A549 (cell line): ENCODE measurements around the gene TSSC4. TPM values are rescaled to one million over a fixed set of nuclear protein-coding genes. Genes with fewer than 3 reads are reported as not detected.

Experiments used
- ATAC-seq, 2 experiments: fragments of 200-7000 bp in 1 of 2; fragments of >200 bp in 1 of 2; cut with Nextera tagmentation in 1 of 2; cut with Tn5 transposase in 1 of 2; 3 replicates each; pipeline versions ENCODE4 v1.8.0 to v1.9.1; 2018 to 2020; ENCODE audit warnings: mild to moderate bottlenecking in 1 of 2, moderate library complexity in 1 of 2
- CTCF ChIA-PET: fragments of 300-600 bp; sonication (Branson Sonifier 250); formaldehyde crosslinking; extraction: SDS; loops from one replicate; lab custom pipeline; 2021; ENCODE audit warnings: antibody characterized with exemption, inconsistent platforms; lab: Yijun Ruan, JAX
- POLR2A ChIA-PET: fragments of 350-600 bp; formaldehyde crosslinking; extraction: SDS; loops from one replicate; lab custom pipeline; 2021; ENCODE audit warnings: antibody characterized with exemption, inconsistent platforms; lab: Yijun Ruan, JAX
- DNase-seq, 2 experiments: peaks; one replicate each; pipeline versions ENCODE4 v3.0.0 to v3.0.0-alpha.2; 2011 to 2016; ENCODE audit warnings: low read depth in 1 of 2, low spot score in 1 of 2
- FAIRE-seq: peaks from 2 replicates; lab custom pipeline; 2011; peaks lifted over from hg19 to GRCh38; lab: Jason Lieb, UNC
- H3K27ac ChIP-seq, 2 experiments: fragments of >200 bp; sonication (Bioruptor Twin); formaldehyde crosslinking; 3 replicates each; pipeline ENCODE4 v1.5.1; 2016 to 2017
- H3K4me1 ChIP-seq: fragments of >200 bp; sonication (Bioruptor Twin); formaldehyde crosslinking; 3 replicates; pipeline ENCODE4 v1.6.1; 2016
- H3K4me2 ChIP-seq: fragments of >200 bp; sonication (Bioruptor Twin); formaldehyde crosslinking; 3 replicates; pipeline ENCODE4 v1.6.1; 2016
- H3K4me3 ChIP-seq: fragments of >200 bp; sonication (Bioruptor Twin); formaldehyde crosslinking; 3 replicates; pipeline ENCODE4 v1.5.1; 2016
- H3K9me3 ChIP-seq: fragments of >200 bp; sonication (Bioruptor Twin); formaldehyde crosslinking; 3 replicates; pipeline ENCODE4 v1.6.1; 2016
- BCL3 ChIP-seq: fragments of >200 bp; sonication (Bioruptor Twin); formaldehyde crosslinking; IDR thresholded peaks from 3 replicates; pipeline ENCODE4 v1.6.1; 2016
- BHLHE40 ChIP-seq: IDR thresholded peaks from 2 replicates; pipeline ENCODE4 v1.6.1; 2012; ENCODE audit warnings: low read depth, low read length, inconsistent platforms
- CBX2 ChIP-seq: fragments of 200-600 bp; sonication (generic); IDR thresholded peaks from 2 replicates; pipeline ENCODE4 v1.6.1; 2016; ENCODE audit warnings: low read depth, mild to moderate bottlenecking, borderline replicate concordance
- CEBPB ChIP-seq, 2 experiments: fragments of >200 bp in 1 of 2; sonication (Bioruptor Twin) in 1 of 2; formaldehyde crosslinking in 1 of 2; IDR thresholded peaks; 2 replicates each; pipeline ENCODE4 v1.6.1; 2012 to 2016
- CHD2 ChIP-seq: fragments of 150-350 bp; IDR thresholded peaks from 2 replicates; pipeline ENCODE4 v1.6.1; 2014; ENCODE audit warnings: low read length; ENCODE audit not compliant: partially characterized antibody
- CHD4 ChIP-seq: fragments of 200-600 bp; sonication (generic); IDR thresholded peaks from 2 replicates; pipeline ENCODE4 v1.6.1; 2016; ENCODE audit warnings: antibody characterized with exemption, mild to moderate bottlenecking, borderline replicate concordance
- EHF ChIP-seq: fragments of 250-450 bp; sonication (Bioruptor Pico); IDR thresholded peaks from 2 replicates; pipeline ENCODE4 v1.5.0; 2020; ENCODE audit warnings: mild to moderate bottlenecking
- EP300 ChIP-seq, 2 experiments: fragments of >200 bp; sonication (Bioruptor Twin); formaldehyde crosslinking; IDR thresholded peaks; 2 replicates in 1 of 2; 3 replicates in 1 of 2; pipeline ENCODE4 v1.6.1; 2016 to 2017
- FOXS1 ChIP-seq: fragments of 250-450 bp; sonication (Bioruptor Pico); IDR thresholded peaks from 2 replicates; pipeline ENCODE4 v1.5.0; 2020; ENCODE audit warnings: mild to moderate bottlenecking, moderate library complexity
- GATA3 ChIP-seq: IDR thresholded peaks from 2 replicates; pipeline ENCODE4 v1.6.1; 2012; ENCODE audit warnings: borderline replicate concordance
- HDAC2 ChIP-seq: fragments of 200-600 bp; sonication (generic); IDR thresholded peaks from 2 replicates; pipeline ENCODE4 v1.6.1; 2016
- HEYL ChIP-seq: fragments of 250-450 bp; sonication (Bioruptor Pico); IDR thresholded peaks from 2 replicates; pipeline ENCODE4 v1.8.0; 2021; ENCODE audit warnings: mild to moderate bottlenecking, moderate library complexity
- HMGXB4 ChIP-seq: fragments of 250-450 bp; sonication (Bioruptor Pico); IDR thresholded peaks from 2 replicates; pipeline ENCODE4 v1.5.0; 2021; ENCODE audit warnings: mild to moderate bottlenecking, moderate library complexity, borderline replicate concordance
- HOXA7 ChIP-seq: fragments of 250-450 bp; sonication (Bioruptor Pico); IDR thresholded peaks from 2 replicates; pipeline ENCODE4 v1.5.0; 2020; ENCODE audit warnings: mild to moderate bottlenecking, moderate library complexity
- HOXB5 ChIP-seq: fragments of 250-450 bp; sonication (Bioruptor Pico); IDR thresholded peaks from 2 replicates; pipeline ENCODE4 v1.5.0; 2020; ENCODE audit warnings: mild to moderate bottlenecking, moderate library complexity
- JUN ChIP-seq, 2 experiments: fragments of >200 bp; sonication (Bioruptor Twin); formaldehyde crosslinking; IDR thresholded peaks; 2 replicates in 1 of 2; 3 replicates in 1 of 2; pipeline ENCODE4 v1.6.1; 2016 to 2017
- NR3C1 ChIP-seq: fragments of >200 bp; sonication (Bioruptor Twin); formaldehyde crosslinking; IDR thresholded peaks from 3 replicates; pipeline ENCODE4 v1.6.1; 2017
- POLR2A ChIP-seq: IDR thresholded peaks from 2 replicates; pipeline ENCODE4 v1.6.1; 2012; ENCODE audit warnings: mild to moderate bottlenecking, low read length
- RARB ChIP-seq: fragments of 250-450 bp; sonication (Bioruptor Pico); IDR thresholded peaks from 2 replicates; pipeline ENCODE4 v1.8.0; 2021; ENCODE audit warnings: mild to moderate bottlenecking, moderate library complexity
- REST ChIP-seq: fragments of 200-600 bp; sonication (generic); IDR thresholded peaks from 2 replicates; pipeline ENCODE4 v1.6.1; 2016; ENCODE audit warnings: antibody characterized with exemption, mild to moderate bottlenecking, moderate library complexity
- RFX5 ChIP-seq: fragments of 450-650 bp; IDR thresholded peaks from 2 replicates; pipeline ENCODE4 v1.7.1; 2014; ENCODE audit warnings: antibody characterized with exemption, mild to moderate bottlenecking, moderate library complexity
- SREBF2 ChIP-seq: fragments of 450-650 bp; IDR thresholded peaks from 2 replicates; pipeline ENCODE4 v1.6.1; 2014; ENCODE audit warnings: mild to moderate bottlenecking, moderate library complexity
- TP53 ChIP-seq: fragments of 250-450 bp; sonication (Bioruptor Pico); IDR thresholded peaks from 2 replicates; pipeline ENCODE4 v1.5.0; 2021; ENCODE audit warnings: mild to moderate bottlenecking, moderate library complexity
- USF2 ChIP-seq: fragments of 450-650 bp; IDR thresholded peaks from 2 replicates; pipeline ENCODE4 v1.6.1; 2014; ENCODE audit warnings: antibody characterized with exemption
- ZFP36 ChIP-seq: fragments of 450-650 bp; IDR thresholded peaks from 2 replicates; pipeline ENCODE4 v1.6.1; 2014; ENCODE audit warnings: borderline replicate concordance; ENCODE audit not compliant: partially characterized antibody
- ZSCAN20 ChIP-seq: fragments of 250-450 bp; sonication (Bioruptor Pico); IDR thresholded peaks from 2 replicates; pipeline ENCODE4 v1.8.0; 2022; ENCODE audit warnings: mild to moderate bottlenecking, moderate library complexity
- WGBS: methylation state at CpG from one replicate; pipeline ENCODE4 v1.1.6; 2017; ENCODE audit errors: missing lambda C conversion rate; 5-methylcytosine and 5-hydroxymethylcytosine counted together
- polyA plus RNA-seq, 4 experiments: library from polyadenylated mRNA; depleted of rRNA in 3 of 4; stranded (reverse); fragments of >200 nt; fragmentation: RNase III in 1 of 4; extraction: RNeasy Plus Mini Kit Qiagen cat#74134 plus additional on column Dnase treatment in 1 of 4; gene quantifications; 2 replicates in 3 of 4; 3 replicates in 1 of 4; pipeline ENCODE4 v1.2.3, GENCODE V29; 2011 to 2017

Gene TSSC4
- polyA plus RNA-seq, 2 of the 4 experiments (the other 2 are of a cell fraction) = 21.8 to 45.5 TPM

GRCh38 chr11:2393941-2394817 is 6.4 kb upstream of the TSSC4 start (continued):
- TF ChIP-seq GATA3 = no peak
- no peak for TF ChIP-seq SREBF2
- no peak for TF ChIP-seq ZSCAN20 (CRISPR knock-in tag)
- no peak for TF ChIP-seq CHD2
- no peak for TF ChIP-seq CHD4
- TF ChIP-seq POLR2A = no peak

- no peak for FAIRE-seq
- no peak for TF ChIP-seq HOXA7
- no peak for TF ChIP-seq EP300 (IDR thresholded peaks at IDR 0.05)
- TF ChIP-seq CHD2 = no peak
- no peak for TF ChIP-seq BHLHE40
- TF ChIP-seq HMGXB4 (CRISPR knock-in tag) = no peak
- no peak for TF ChIP-seq FOXS1
- TF ChIP-seq BCL3 = no peak
- ChIA-PET CTCF (interaction anchor here (1.2 kb wide), 1 partner anchor 87 kb away, joined by 3 read pairs; no protein-coding TSS in a partner anchor), POLR2A (no interaction called here)
- no peak overlapping the region for H3K4me3 ChIP-seq
- H3K27ac ChIP-seq = no peak overlapping the region
- no peak for DNase-seq
- H3K9me3 ChIP-seq = no peaks in the 10 kb centered on the region
- ATAC-seq = no peak
- H3K4me1 ChIP-seq = peaks cover 23% of the 10 kb centered on the region
- WGBS = 90% methylated on average over 6 of the region's 8 CpGs
- no peak overlapping the region for H3K4me2 ChIP-seq
These were observed 5.8 kb upstream of the TSSC4 start for GRCh38 chr11:2394818-2395105.

GRCh38 chr11:2395211-2395730 is 5.3 kb upstream of the TSSC4 start:
- FAIRE-seq (no peak), DNase-seq (no peak), ATAC-seq (no peak)
- 94% methylated on average over 26 of the region's 26 CpGs for WGBS
- ChIA-PET POLR2A (no interaction called here), CTCF (interaction anchor here (1.5 kb wide), 1 partner anchor 90 kb away, joined by 5 read pairs; no protein-coding TSS in a partner anchor)
- Histone ChIP-seq H3K27ac (no peak overlapping the region), H3K4me2 (no peak overlapping the region), H3K4me3 (no peak overlapping the region), H3K9me3 (no peaks in the 10 kb centered on the region), H3K4me1 (peaks cover 18% of the 10 kb centered on the region)
- no peak for TF ChIP-seq ZFP36
- TF ChIP-seq RARB = no peak
- no peak for TF ChIP-seq EHF
- no peak for TF ChIP-seq GATA3
- TF ChIP-seq JUN (IDR thresholded peaks at IDR 0.05) = no peak
- no peak for TF ChIP-seq HOXA7
- no peak for TF ChIP-seq ZSCAN20 (CRISPR knock-in tag)
- no peak for TF ChIP-seq REST
- TF ChIP-seq BCL3 = no peak
- no peak for TF ChIP-seq USF2
- no peak for TF ChIP-seq TP53 (CRISPR knock-in tag)
- no peak for TF ChIP-seq CEBPB (IDR thresholded peaks at IDR 0.05)
- no peak for TF ChIP-seq HOXB5 (CRISPR knock-in tag)
- no peak for TF ChIP-seq NR3C1
- no peak for TF ChIP-seq HEYL (CRISPR knock-in tag)
- no peak for TF ChIP-seq HDAC2
- no peak for TF ChIP-seq SREBF2
- TF ChIP-seq CBX2 = no peak
- TF ChIP-seq RFX5 = no peak
